Endothelial cell of umbilical vein (primary cell): ENCODE results near the gene SPRED2. TPM values are rescaled to one million over a fixed set of nuclear protein-coding genes. Genes with fewer than 3 reads are reported as not detected.

Experiments used
- BruUV-seq: library from RNA; stranded (reverse); fragments of 400-500 nt; replicated peaks from 2 replicates; lab custom pipeline; 2021; lab: Mats Ljungman, UMichigan
- CTCF ChIA-PET: fragments of 300-600, 350-600 bp; sonication (Branson Sonifier 250); formaldehyde crosslinking; loops from one replicate; lab custom pipeline; 2021; ENCODE audit warnings: antibody characterized with exemption, inconsistent platforms; lab: Charles Lee
- POLR2A ChIA-PET: fragments of 300-600, 350-600 bp; sonication (Branson Sonifier 250); formaldehyde crosslinking; loops from one replicate; lab custom pipeline; 2021; ENCODE audit warnings: antibody characterized with exemption, inconsistent platforms; lab: Charles Lee
- DNase-seq: peaks from one replicate; pipeline ENCODE4 v3.0.0-alpha.2; 2011; ENCODE audit warnings: low read depth, low spot score
- FAIRE-seq: peaks from 2 replicates; lab custom pipeline; 2011; peaks lifted over from hg19 to GRCh38; lab: Jason Lieb, UNC
- H2AFZ ChIP-seq: 2 replicates; pipeline ENCODE4 v1.6.0; 2012; ENCODE audit warnings: low read depth, low read length, control low read depth, inconsistent platforms
- H3K27ac ChIP-seq: 2 replicates; pipeline ENCODE4 v1.5.1; 2011; ENCODE audit warnings: low read depth, mild to moderate bottlenecking, control low read depth, low read length, moderate library complexity; ENCODE audit not compliant: insufficient read depth
- H3K27me3 ChIP-seq, 2 experiments: 2 replicates each; pipeline versions ENCODE4 v1.6.0 to v1.6.1; 2011; ENCODE audit warnings: low read length in 2 of 2, mixed read lengths in 1 of 2; ENCODE audit not compliant: control insufficient read depth in 2 of 2, insufficient read depth in 2 of 2
- H3K36me3 ChIP-seq, 2 experiments: 2 replicates in 1 of 2; 3 replicates in 1 of 2; pipeline ENCODE4 v1.5.1; 2011; ENCODE audit warnings: low read length in 2 of 2, mild to moderate bottlenecking in 1 of 2, moderate library complexity in 1 of 2; ENCODE audit not compliant: control insufficient read depth in 2 of 2, insufficient read depth in 2 of 2; ENCODE audit errors: extremely low read depth in 1 of 2
- H3K4me1 ChIP-seq: 3 replicates; pipeline ENCODE4 v1.5.1; 2011; ENCODE audit warnings: mild to moderate bottlenecking, low read length; ENCODE audit not compliant: control insufficient read depth, insufficient read depth; ENCODE audit errors: extremely low read depth
- H3K4me2 ChIP-seq: 2 replicates; pipeline ENCODE4 v1.6.1; 2011; ENCODE audit warnings: low read length, control low read depth, mixed read lengths; ENCODE audit not compliant: insufficient read depth
- H3K4me3 ChIP-seq, 3 experiments: fragments of 200-600 bp in 1 of 3; sonication (generic), shearing (Covaris generic) in 1 of 3; replicated peaks in 1 of 3; 2 replicates each; pipeline ENCODE4 v1.5.1; 2011 to 2016; ENCODE audit warnings: control low read depth in 3 of 3, low read length in 3 of 3, mild to moderate bottlenecking in 2 of 3, inconsistent platforms in 1 of 3, low read depth in 1 of 3, moderate library complexity in 1 of 3; ENCODE audit not compliant: insufficient read depth in 1 of 3
- H3K79me2 ChIP-seq: 2 replicates; pipeline ENCODE4 v1.6.0; 2012; ENCODE audit warnings: low read length, inconsistent platforms; ENCODE audit not compliant: control insufficient read depth, insufficient read depth
- H3K9ac ChIP-seq: replicated peaks from 2 replicates; pipeline ENCODE3; 2011; ENCODE audit warnings: low read length, control low read depth; ENCODE audit not compliant: insufficient read depth; ENCODE audit errors: extremely low read depth
- H3K9me1 ChIP-seq: replicated peaks from 3 replicates; pipeline ENCODE4 v1.6.0; 2011; ENCODE audit warnings: mild to moderate bottlenecking, low read length; ENCODE audit not compliant: control insufficient read depth, insufficient read depth; ENCODE audit errors: extremely low read depth
- H3K9me3 ChIP-seq: replicated peaks from 2 replicates; pipeline ENCODE4 v1.5.1; 2012; ENCODE audit warnings: low read length, inconsistent platforms; ENCODE audit not compliant: control insufficient read depth, insufficient read depth
- H4K20me1 ChIP-seq: replicated peaks from 2 replicates; pipeline ENCODE3; 2011; ENCODE audit warnings: mild to moderate bottlenecking, low read length; ENCODE audit not compliant: control insufficient read depth, insufficient read depth; ENCODE audit errors: extremely low read depth
- CTCF ChIP-seq, 2 donors: IDR thresholded peaks; 1 replicate in 1 of 2; 2 replicates in 1 of 2; pipeline ENCODE4 v1.5.1; 2011; ENCODE audit warnings: low read length in 2 of 2, mild to moderate bottlenecking in 2 of 2, moderate library complexity in 2 of 2, control low read depth in 1 of 2, inconsistent platforms in 1 of 2, low read depth in 1 of 2; ENCODE audit not compliant: insufficient read depth in 1 of 2; ENCODE audit errors: extremely low read depth in 1 of 2
- EZH2 ChIP-seq: IDR thresholded peaks from 2 replicates; pipeline ENCODE4 v1.6.1; 2012; ENCODE audit warnings: borderline replicate concordance, low read depth, mild to moderate bottlenecking, moderate library complexity, low read length, inconsistent platforms; ENCODE audit not compliant: severe bottlenecking
- FOS ChIP-seq: IDR thresholded peaks from 2 replicates; pipeline ENCODE4 v1.6.1; 2011; ENCODE audit warnings: mild to moderate bottlenecking, low read length, moderate library complexity, borderline replicate concordance; ENCODE audit not compliant: insufficient read depth
- GATA2 ChIP-seq: IDR thresholded peaks from 2 replicates; pipeline ENCODE4 v1.7.0; 2011; ENCODE audit warnings: low read depth, mild to moderate bottlenecking, moderate library complexity, mixed read lengths, low read length; ENCODE audit not compliant: insufficient read length, insufficient read depth
- JUN ChIP-seq: IDR thresholded peaks from 2 replicates; pipeline ENCODE4 v1.6.1; 2011; ENCODE audit warnings: borderline replicate concordance, low read depth; ENCODE audit not compliant: insufficient read length, insufficient read depth
- MAX ChIP-seq: IDR thresholded peaks from 2 replicates; pipeline ENCODE4 v1.6.1; 2011; ENCODE audit not compliant: insufficient read depth, insufficient read length
- MYC ChIP-seq: IDR thresholded peaks from one replicate; pipeline ENCODE4 v1.6.1; 2011; ENCODE audit warnings: mild to moderate bottlenecking, low read depth, low read length
- POLR2A ChIP-seq: IDR thresholded peaks from 2 replicates; pipeline ENCODE4 v1.6.1; 2012; ENCODE audit warnings: low read depth, mild to moderate bottlenecking, control low read depth, low read length
- POLR2AphosphoS5 ChIP-seq: IDR thresholded peaks from 2 replicates; pipeline ENCODE4 v1.6.1; 2012; ENCODE audit warnings: low read depth, mild to moderate bottlenecking, control low read depth, low read length, moderate library complexity; ENCODE audit not compliant: insufficient read depth
- dilution Hi-C: fragments of 300-500 bp; cut with MboI; formaldehyde crosslinking; loops from one replicate; pipeline ENCODE4 v1.15.0; 2019; ENCODE audit warnings: low sequenced_read_pairs; ENCODE audit not compliant: extremely low pct_ligation_motif_present
- intact Hi-C: fragments of 100-400 bp; cut with micrococcal nuclease; formaldehyde crosslinking; loops from one replicate; pipeline ENCODE4 v1.10.0; 2022
- polyA plus RNA-seq, 4 experiments: library from polyadenylated mRNA; depleted of rRNA in 3 of 4; stranded (reverse) in 3 of 4; unstranded in 1 of 4; fragments of >200 nt; gene quantifications; 2 replicates each; pipeline versions ENCODE4 v1.2.1 to v1.2.3, GENCODE V29; 2011 to 2012; ENCODE audit warnings: missing spikeins in 1 of 4
- total RNA-seq: library from RNA; stranded (reverse); gene quantifications from 2 replicates; pipeline ENCODE4 v1.2.3, GENCODE V29; 2021

Gene SPRED2
- total and polyA plus RNA-seq, 2 donors (not counting 3 experiments of a cell fraction or from before 2014, with no cell fraction given): 3.6 to 9.6 TPM

GRCh38 chr2:65279756-65280155 is 152.6 kb downstream of the SPRED2 start:
- dilution Hi-C loops (no loop called here), intact Hi-C loops (loop anchor here (5.0 kb wide), 1 partner anchor 88 kb away; no protein-coding TSS in a partner anchor)
- Histone ChIP-seq H3K9me3 (no peaks in the 10 kb centered on the region), H3K27ac (no peak overlapping the region), H3K36me3 (no peaks in the 10 kb centered on the region), H3K27me3 (peaks cover 5 to 13% of the 10 kb centered on the region in 2 experiments), H3K9ac (no peak overlapping the region), H3K9me1 (no peaks in the 10 kb centered on the region), H3K4me3 (no peak overlapping the region), H3K4me2 (no peak overlapping the region), H3K4me1 (peaks cover 16% of the 10 kb centered on the region), H4K20me1 (no peaks in the 10 kb centered on the region), H2AFZ (no peak overlapping the region), H3K79me2 (no peaks in the 10 kb centered on the region)
- TF ChIP-seq EZH2: no peak
- TF ChIP-seq MAX: no peak
- no peak for TF ChIP-seq CTCF (IDR thresholded peaks at IDR 0.05; ENCODE audit: extremely low read depth in 1 of 2, insufficient read depth in 1 of 2, low read depth in 1 of 2, low read length in 2 of 2)
- no peak for TF ChIP-seq GATA2
- no peak for TF ChIP-seq POLR2AphosphoS5
- no peak for TF ChIP-seq POLR2A
- no peak for TF ChIP-seq MYC
- TF ChIP-seq JUN: no peak
- TF ChIP-seq FOS: no peak
- ChIA-PET POLR2A (no interaction called here), CTCF (no interaction called here)
- DNase-seq: no peak
- FAIRE-seq: no peak
- no TSS peak for BruUV-seq
